HG02981 (cell line): Measurements from ENCODE around the gene ABHD2.

Experiments
- ATAC-seq: cut with Tn5 transposase; IDR thresholded peaks from one replicate; pipeline ENCODE4 v1.9.1; 2021; ENCODE audit warnings: mild to moderate bottlenecking, moderate library complexity; ENCODE audit not compliant: unreplicated experiment

ABHD2 gene

DNA sequence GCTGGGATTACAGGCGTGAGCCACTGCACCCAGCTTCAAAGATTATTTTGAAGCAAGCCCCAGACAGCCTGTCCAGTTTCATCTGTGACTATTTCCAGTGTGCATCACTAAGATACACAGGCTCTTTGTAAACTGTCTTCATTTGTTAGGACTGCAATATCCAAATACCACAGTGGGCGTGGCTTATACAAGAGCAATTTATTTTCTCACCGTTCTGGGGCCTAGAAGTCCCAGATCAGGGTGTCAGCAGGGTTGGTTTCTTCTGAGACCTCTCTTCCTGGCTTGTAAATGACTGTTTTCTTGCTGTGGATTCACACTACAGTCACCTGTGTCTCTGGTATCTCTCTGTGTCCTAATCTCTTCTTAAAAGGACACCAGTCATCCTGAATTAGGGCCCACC lies 73.4 kb downstream of the ABHD2 start:
- no peak for ATAC-seq

GRCh38 chr15:89163271-89164055 lies 75.2 kb downstream of the ABHD2 start:
- ATAC-seq, result no peak

GRCh38 chr15:89164712-89165211 lies 76.5 kb downstream of the ABHD2 start:
- ATAC-seq, result no peak

DNA sequence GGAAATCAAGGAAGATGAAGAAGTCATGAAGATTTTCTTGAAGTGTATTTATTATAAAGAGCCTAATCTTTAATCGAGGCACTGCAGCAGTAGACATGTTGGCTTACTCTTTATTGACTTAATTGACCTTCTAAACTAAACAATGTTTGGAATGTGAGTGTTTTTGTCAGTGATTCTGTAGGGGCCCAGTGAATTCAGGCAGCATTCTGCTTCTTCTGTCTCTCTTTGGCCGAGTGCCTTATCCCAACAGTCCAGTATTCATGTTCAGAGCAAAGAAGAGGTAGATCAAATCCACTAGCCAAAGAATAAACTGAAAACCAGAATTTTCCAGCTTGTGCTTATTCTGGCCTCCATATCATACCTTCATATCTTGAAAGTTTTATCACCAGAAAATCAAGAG lies 77.4 kb downstream of the ABHD2 start:
- ATAC-seq, result no peak

- peak; percentile 74 for ATAC-seq
These were observed 79.3 kb downstream of the ABHD2 start for GRCh38 chr15:89167267-89168176.

DNA sequence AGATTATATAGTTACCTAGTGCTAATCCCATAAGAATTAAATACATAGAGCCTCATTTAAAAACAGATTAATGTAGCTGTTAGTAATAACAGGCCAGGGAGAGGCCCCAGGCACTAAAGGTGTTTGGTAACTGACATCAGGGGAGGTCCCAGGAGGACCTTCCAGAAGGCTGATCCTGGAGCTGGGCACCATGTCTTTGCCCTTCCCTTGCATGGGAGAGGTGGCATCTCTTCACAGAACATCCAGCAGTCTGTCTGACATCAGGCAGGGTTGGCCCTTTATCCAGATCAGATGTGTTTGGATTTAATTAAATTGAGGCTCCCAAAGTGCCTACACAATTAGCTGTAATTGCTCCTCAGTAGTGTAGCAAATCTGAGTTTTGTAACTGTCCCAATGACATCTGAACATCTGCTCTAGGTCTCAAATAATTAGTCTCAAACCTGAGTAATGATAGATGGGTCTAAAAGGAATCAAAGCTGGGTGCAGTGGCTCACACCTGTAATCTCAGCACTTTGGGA lies 80.1 kb downstream of the ABHD2 start:
- no peak for ATAC-seq

DNA sequence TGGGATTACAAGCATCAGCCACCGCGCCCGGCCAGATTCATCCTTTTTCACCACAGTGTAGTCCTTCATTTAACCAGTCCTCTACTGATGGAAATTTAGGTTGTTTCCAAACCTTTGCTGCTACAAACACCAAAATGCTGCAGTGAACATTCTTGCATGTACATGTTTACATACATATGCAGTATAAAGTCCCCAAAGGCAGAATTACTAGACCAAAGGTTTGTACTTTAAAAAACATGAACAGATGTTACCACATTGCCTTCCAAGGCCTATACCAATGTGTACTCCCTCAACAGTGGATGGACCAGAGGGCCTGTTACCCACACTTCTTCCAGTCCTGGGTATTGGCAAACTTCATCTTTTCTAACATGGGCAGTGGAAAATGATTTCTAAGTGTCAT lies 82.1 kb downstream of the ABHD2 start:
- ATAC-seq, result no peak

- ATAC-seq, result no peak
These were observed 83.1 kb downstream of the ABHD2 start for GRCh38 chr15:89171136-89172072.

- no peak for ATAC-seq
These were observed 84.7 kb downstream of the ABHD2 start for GRCh38 chr15:89172921-89173320.

DNA sequence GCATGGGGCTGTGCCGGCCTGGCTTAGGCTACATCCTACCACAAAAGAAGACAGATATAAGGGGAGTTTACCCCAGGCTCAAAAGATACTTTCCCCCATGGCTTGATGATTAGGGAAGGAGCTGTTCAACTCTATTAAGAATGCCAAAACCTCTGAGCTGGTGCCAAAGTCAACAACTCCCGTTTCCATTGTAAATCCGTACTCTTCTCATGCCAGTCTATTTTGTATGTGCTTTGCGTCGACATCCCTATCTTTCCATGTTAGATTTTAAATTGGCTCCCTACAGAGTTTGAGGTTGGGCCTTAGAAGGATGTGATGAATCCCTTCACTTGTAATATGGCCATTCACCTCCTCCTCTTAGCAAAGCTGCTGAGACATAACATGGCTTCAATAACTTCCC lies 86.2 kb downstream of the ABHD2 start:
- no peak for ATAC-seq

DNA sequence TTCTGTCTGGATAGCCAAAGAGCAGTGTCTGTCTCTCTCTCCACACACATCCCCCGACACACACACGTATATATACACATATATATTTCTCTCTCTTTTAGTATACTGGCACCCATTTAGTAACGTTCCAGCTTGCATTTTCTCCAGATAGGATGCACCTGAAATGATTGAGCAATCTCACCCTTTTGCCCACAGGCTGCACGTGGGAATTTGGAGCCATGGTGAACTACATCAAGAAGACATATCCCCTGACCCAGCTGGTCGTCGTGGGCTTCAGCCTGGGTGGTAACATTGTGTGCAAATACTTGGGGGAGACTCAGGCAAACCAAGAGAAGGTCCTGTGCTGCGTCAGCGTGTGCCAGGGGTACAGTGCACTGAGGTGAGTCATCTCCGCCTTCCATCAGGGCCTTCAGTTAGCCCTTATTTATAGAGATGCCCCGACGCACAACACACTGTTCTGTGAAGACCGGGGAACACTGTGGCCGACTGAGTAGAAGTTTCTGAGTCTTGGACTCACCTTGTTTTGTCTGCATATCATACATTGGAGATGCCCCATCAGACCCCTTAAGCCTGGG lies 87.4 kb downstream of the ABHD2 start:
- no peak for ATAC-seq

DNA sequence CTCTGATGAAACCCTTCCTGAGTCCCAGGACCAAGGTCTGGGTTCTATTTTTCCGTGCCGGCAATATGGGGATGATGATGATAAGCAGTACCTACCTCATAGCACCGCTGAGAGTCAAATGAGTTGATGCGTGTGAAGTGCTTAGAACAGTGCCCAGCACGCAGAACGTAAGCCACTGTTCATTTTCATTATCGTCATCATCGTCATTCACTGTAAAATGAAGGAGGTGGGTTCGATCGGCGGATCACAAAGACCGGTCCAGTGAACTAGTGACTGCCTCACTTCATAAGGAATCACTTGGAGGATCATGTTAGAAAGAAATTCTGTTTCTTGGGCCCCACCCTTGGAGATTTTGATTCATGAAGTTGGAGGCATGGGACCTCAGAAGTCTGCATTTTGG lies 88.9 kb downstream of the ABHD2 start:
- no peak for ATAC-seq

DNA sequence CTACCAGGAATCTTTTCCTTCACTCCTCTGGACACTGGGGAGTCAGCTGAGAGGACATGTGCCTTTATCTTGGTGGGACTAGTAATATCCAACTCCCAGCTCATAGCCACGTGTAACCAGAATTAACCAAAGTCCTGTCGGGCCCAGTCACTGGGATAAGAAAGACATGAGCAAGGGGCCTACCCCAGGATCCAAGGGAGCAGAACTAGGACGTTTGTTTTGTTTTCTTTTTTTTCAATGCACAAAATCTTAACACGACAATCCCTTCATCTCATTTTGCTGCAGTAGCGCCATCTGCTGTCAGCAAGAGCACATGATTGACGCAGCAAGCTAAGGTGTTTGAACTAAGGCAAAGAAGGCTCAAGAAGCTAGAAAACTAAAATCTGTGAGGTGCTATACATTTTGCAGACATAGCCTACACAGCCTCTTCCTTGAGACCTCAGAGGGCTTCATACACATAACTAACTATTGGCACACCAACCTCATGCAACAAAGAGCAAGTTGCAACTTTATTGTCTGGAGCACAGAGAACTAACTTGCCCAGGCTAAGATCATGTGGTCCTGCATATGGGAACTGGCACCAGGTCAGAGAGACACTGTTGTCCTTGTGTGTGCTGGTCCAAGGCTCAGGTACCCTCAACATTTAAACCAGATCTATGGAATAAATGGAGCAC lies 89.5 kb downstream of the ABHD2 start:
- no peak for ATAC-seq

DNA sequence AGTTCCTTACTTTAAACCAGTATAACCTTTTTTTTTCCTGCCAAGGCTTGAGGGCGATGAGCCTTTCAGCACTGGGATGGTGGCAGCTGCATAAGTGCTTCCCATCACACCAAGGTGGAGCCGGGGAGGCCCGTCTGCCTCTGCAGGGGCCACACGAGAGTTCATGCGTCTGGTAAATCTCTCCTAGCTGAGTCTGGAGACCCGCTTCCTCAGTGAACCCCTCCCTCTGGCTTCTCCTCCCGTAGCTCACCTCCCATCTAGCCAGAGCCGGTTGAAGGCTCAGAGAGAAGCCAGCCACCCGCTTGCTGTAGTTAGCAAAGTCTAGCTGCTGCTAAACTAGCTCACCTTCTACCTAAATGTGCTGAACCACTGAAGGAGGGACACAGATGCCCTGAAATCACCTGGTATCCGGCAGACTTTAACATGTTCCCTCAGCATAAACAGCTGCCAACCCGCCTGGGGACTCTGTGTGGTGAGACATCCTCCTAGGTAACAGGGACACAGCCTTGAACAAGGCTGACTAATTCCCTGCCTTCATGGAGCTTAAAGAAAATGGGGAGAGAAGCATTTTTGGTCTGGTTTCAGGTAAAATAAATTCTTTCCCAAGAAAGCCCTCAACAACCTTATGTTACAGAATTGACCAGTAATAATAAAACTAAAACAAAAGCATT lies 90.2 kb downstream of the ABHD2 start:
- ATAC-seq, result no peak

- no peak for ATAC-seq
These were observed 92.0 kb downstream of the ABHD2 start for GRCh38 chr15:89179966-89180875.

GRCh38 chr15:89184357-89184756 lies 96.1 kb downstream of the ABHD2 start:
- ATAC-seq, result no peak

GRCh38 chr15:89184886-89185526 lies 96.8 kb downstream of the ABHD2 start:
- no peak for ATAC-seq

DNA sequence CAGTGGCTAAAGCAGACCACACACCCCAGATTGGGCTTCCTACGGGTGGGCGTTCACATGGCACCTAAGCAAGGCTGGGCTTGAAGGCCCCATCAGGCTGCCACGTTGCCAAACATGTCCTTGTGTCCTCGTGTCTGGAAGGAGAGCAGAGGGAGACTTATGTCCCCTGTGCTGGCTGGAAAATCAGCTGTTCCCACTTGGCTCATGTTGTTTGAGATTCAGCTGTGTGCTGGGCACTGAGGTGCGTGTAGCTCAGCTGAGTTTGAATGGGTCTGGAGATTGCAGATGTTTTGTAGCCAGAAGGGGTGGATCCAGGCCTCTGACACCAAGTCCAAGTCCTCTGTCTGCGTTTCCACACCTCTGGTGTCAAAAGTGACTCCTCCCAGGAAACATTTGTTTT lies 98.5 kb downstream of the ABHD2 start:
- no peak for ATAC-seq
